GM21825 (cell line): ENCODE data around the gene VPS26C.
A peak's percentile ranks its signal among the peaks of the same experiment; 100 is the strongest.

ENCODE experiments used
- ATAC-seq: cut with Tn5 transposase; IDR thresholded peaks from one replicate; pipeline ENCODE4 v1.9.1; 2021; ENCODE audit warnings: mild to moderate bottlenecking, moderate library complexity; ENCODE audit not compliant: unreplicated experiment

The VPS26C gene

DNA sequence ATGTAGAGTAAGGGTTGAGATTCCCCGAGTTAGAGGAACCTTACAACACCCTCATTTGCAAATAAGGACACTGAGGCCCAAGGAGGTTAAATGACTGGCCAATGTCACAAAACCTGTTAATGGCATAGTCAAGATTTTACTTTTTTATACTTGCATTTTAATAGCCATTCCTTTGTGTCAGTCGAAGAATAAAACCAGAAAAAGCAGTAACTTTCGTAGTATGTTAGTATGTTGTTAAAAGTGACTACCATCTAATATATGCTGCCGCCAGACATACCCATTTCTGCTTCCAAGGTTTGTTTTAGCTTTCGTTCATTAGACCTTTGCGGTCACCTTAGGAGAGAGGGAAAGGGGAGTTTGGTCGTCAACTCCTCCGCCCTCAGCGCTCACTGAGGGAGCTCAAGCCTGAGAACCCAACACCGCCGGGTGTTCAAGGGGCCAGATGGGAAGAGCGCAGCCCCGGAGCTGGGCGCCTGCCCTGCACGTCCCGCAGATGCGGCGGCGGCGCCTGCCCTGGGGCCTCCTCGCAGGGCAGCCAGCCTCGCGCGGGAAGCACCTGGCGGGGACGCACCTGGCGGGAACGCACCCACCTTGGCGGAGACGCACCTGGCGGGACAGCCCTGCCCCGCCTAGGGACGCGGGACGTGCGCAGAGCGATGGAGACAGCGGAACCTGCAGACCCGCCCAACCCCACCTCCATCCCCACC is 466 bp downstream of the VPS26C start:
- peak; percentile 11 for ATAC-seq

DNA sequence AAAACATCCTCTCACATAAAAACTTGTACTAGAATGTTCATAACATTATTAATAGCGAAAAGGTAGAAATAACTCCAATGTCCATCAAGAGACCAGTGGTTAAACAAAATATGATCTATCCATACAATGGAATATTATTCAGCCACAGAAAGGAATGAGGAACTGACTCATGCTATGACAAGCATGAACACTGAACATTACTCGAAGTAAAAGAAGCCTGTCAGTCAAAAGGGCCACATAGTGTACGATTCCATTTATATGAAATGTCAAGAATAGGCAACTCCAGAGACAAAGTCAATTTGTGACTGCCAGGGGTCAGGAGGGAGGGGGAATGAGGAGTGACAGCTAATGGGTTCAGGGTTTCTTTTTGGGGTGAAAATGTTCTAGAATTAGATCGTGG is 2.3 kb downstream of the VPS26C start:
- ATAC-seq: no peak

DNA sequence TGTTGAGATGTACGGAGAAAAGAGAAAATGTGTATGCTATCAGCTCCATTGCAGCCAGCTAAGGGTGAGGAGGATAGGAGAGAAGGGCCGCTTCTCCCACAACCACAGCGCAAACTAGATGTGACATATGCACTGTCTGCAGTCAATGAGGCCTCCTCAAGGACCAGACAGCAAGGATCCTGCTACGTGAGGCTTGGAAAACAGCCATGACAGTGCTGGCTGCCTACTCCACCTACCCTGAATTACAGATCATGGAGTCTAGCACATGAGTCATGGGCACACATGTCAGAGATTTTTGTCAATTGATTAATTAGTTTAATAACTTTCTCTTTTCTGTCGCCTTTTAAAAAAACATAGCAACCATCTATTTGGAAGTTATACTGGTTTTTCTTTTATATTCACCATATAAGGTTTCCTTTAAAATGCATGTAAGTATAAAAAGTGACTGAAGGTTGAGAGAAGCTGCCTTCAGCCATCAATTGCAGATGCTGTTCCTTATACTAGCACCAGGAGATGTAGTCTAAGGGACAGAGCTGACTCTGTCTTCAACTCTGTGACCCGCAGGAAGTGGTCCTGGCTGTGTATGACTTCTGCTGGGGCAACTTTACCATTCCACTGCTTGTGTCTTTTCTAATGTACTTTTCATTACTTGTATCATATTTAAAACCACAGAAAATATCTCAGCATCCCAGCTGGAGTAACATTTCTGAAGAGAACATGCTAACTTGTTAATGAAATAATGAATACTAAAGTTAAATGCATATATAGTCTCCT is 3.1 kb downstream of the VPS26C start:
- ATAC-seq: no peak

- no peak for ATAC-seq
Measured at GRCh38 chr21:37259426-37259825, 7.7 kb downstream of the VPS26C start.

DNA sequence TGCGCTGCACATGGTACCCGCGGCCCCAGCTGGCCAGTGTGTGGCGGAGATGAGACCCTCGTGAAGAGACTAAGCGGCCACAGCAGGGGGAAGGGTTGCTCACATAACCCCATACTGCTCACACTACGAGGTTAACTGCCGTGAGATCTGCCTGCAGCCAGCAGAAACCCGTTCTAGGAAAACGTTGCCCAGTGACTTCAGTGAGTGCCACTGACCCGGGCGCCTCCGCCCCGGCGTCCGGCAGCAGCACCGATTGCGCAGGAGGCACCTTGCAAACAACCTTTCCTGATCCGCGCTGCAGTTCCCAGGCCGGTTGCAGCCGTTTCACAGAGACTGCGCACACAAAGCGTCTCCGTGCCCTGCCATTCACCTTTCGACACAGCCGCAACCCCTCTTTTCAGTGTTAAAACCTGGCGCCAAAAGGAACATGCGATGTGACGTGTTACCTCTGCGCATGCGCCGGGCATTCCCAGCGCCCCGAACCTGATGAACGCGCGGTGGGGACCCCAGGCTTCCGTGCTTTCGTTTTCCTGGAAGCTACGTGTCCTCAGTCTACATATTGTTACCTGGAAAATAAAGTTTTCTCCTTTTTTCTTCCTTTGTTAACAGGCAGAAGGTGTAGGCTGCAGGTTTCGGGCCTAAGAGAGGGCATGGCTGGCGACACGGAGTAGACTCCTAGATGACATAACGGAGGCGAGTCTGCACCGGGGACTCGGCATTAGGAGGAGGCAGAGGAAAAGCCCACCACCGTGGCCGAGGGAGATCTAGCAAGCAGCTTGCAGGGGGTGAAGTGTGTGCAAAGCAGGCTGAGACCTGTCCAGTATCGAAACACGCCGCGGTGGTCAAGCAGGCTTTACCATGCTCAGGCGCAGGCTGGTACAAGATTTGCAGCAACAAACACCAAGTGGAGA is 8.9 kb downstream of the VPS26C start:
- ATAC-seq: peak; percentile 60

GRCh38 chr21:37257511-37257966 is 9.6 kb downstream of the VPS26C start:
- ATAC-seq: peak; percentile 39

GRCh38 chr21:37253991-37254390 is 13.1 kb downstream of the VPS26C start:
- ATAC-seq: no peak

DNA sequence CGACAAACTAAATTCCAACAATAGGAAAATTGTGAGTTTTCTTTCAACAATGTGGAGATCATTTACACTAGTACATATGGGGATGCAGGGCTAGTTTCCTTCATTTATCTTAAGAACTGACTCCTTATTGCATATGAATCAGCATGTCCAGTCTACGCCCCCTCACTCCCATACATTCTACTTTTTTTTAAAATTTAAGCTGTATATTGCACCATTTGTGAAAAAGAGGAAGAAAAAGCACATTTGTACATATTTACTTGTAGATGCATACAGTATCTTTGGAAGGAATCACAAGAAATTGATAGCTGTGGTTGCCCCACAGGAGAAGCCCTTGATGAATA is 15.9 kb downstream of the VPS26C start:
- no peak for ATAC-seq

GRCh38 chr21:37249112-37249904 is 17.8 kb downstream of the VPS26C start:
- no peak for ATAC-seq

- no peak for ATAC-seq
Measured at GRCh38 chr21:37248298-37248697, 18.8 kb downstream of the VPS26C start.

GRCh38 chr21:37245151-37245550 is 22.0 kb downstream of the VPS26C start:
- no peak for ATAC-seq

- no peak for ATAC-seq
Measured at GRCh38 chr21:37244501-37245095, 22.5 kb downstream of the VPS26C start.

DNA sequence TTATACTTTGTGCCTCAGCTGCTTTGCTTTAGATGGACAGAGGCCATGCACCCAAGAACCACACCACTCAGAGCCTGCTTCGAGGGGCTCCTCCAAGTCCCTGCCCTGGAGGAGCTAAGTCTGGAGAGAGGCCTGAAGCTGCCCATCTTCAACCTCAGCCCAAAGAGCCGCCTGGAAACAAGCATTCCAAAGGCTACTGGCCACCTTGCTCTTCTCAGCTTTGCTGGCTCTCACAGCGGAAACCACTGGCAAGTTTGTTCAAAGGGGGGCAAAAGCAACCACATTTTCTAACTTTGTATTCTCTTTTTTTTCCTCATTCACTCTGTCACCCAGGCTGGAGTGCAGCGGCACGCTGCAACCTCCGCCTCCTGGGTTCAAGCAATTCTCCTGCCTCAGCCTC is 23.2 kb downstream of the VPS26C start:
- no peak for ATAC-seq

DNA sequence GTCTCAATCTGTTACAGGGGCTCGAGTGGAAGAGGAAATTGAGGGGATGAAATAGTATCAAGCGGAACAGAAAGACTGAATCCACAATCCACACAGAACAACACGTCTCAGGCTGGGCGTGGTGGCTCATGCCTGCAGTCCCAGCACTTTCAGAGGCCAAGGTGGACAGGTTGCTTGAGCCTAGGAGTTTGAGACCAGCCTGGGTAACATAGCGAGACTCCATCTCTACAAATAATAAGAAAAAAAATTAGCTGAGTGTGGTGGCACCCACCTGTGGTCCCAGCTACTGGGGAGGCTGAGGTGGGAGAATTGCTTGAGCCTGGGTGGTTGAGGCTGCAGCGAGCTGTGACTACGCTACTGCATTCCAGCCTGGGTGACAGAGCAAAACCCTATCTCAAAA is 25.7 kb downstream of the VPS26C start:
- ATAC-seq: no peak

GRCh38 chr21:37240978-37241377 is 26.2 kb downstream of the VPS26C start:
- ATAC-seq: no peak

DNA sequence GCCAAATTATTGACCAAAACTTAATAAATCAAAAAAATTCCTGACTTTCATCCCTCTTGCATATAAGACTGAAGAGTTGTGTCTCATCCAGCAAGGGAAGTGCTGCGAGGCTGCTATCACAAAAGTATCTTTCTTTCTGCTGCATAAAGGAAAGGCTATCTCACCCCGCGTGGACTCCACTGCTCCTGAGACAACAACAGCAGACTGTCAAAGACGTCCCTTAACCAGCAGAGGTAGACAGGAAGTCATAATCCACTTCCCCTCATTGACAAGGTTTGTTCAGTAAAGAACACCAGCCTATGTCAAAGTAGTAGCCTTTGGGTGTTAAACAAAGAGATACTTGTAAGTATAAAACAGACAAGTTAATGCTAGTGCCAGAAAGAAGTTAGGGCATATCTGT is 29.4 kb downstream of the VPS26C start:
- ATAC-seq: no peak

DNA sequence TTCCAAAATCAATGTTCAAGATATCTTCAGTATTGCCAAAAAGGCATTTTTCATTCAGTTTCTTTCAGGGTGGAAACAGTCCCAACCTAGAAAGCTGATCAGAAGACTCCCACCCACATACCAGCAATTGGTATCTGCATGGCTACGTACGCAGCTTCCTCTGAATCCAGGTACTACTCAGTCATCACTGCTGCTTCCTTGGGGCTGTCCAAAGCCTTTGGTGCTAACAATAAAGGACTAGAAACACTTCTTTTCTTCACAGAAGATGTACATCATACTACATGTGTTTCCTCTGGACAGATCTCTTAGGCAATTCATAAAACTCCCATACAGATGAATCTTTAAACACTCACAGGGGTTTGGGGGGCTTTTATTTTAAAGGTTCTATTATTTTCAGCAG is 29.8 kb downstream of the VPS26C start:
- ATAC-seq: no peak

GRCh38 chr21:37233551-37234146 is 33.5 kb downstream of the VPS26C start:
- ATAC-seq: no peak

DNA sequence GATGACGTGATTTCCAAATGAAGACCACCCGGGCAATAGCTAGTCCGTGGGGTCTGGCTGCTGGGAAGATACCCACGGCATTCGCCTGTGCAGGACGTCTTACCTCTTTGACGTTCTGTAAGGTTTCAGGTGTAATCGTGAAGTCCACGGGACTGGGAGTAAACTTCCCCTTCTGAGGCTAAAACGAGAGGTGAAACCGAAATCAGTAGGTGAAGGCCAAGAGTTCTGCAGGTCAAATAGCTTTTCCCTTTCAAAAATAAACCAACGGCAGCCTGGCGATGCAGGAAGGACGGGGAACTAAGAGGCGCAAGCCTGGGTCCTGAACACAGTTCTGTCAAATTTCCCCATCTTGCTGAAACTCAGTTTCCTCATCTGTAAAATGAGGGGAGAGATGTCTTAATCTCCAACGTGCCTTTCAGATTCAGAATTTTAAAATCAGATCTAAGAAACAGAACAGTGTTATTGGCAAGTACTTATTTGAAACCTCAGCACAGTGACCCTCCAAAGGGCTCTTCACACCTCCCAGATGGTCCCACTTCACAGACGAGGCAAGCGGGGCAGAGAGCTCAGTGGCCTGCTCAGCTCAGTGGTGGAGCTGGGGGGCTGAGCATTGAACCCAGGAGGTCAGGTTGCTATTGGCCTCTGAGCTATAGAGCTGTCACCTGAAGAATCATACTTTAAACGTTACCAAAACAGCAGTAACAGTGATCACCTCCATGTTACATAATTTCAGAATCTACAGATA is 34.7 kb downstream of the VPS26C start:
- ATAC-seq: peak; percentile 58
